Measurements from ENCODE around the gene PNPLA7.

GRCh38 chr9:137441935-137442321 lies 108.3 kb downstream of the PNPLA7 start:
- TF ChIP-seq CTCF (IDR thresholded peaks at IDR 0.05) (no peak), POLR2A (IDR thresholded peaks at IDR 0.05) (no peak)
